Prostate gland (tissue), 2 donors: ENCODE measurements around the gene TRMT11. TPM values are rescaled to one million over a fixed set of nuclear protein-coding genes. Genes with fewer than 3 reads are reported as not detected.

ENCODE experiments used
- DNase-seq: peaks from one replicate; pipeline ENCODE4 v3.0.0-alpha.2; 2019; ENCODE audit warnings: low spot score
- H3K27ac ChIP-seq, 2 donors: fragments of 200-600 bp; sonication (generic); 2 replicates each; pipeline ENCODE4 v1.5.1; 2017 to 2019
- H3K27me3 ChIP-seq: fragments of 200-600 bp; sonication (generic); replicated peaks from 2 replicates; pipeline ENCODE4 v1.5.1; 2019; ENCODE audit not compliant: insufficient read depth
- H3K36me3 ChIP-seq, 2 donors: fragments of 200-600 bp; sonication (generic); 1 replicate in 1 of 2; 2 replicates in 1 of 2; pipeline versions ENCODE4 v1.5.1 to v1.8.1; 2017 to 2019
- H3K4me1 ChIP-seq: fragments of 200-600 bp; sonication (generic); replicated peaks from 2 replicates; pipeline ENCODE4 v1.5.1; 2019
- H3K4me3 ChIP-seq, 2 donors: fragments of 200-600 bp; sonication (generic); 2 replicates each; pipeline ENCODE4 v1.5.1; 2017 to 2019
- H3K9me3 ChIP-seq: fragments of 200-600 bp; sonication (generic); 2 replicates; pipeline ENCODE4 v1.5.1; 2017
- POLR2A ChIP-seq: fragments of 450-650 bp; IDR thresholded peaks from one replicate; pipeline ENCODE4 v1.6.1; 2016; ENCODE audit warnings: antibody characterized with exemption, mild to moderate bottlenecking
- POLR2AphosphoS5 ChIP-seq: sonication (generic); formaldehyde crosslinking; IDR thresholded peaks from one replicate; pipeline ENCODE4 v1.6.1; 2017; ENCODE audit warnings: antibody characterized with exemption
- WGBS: methylation state at CpG from one replicate; pipeline ENCODE4 v1.1.5; 2018; 5-methylcytosine and 5-hydroxymethylcytosine counted together
- intact Hi-C: fragments of 100-400 bp; cut with DNase I; formaldehyde crosslinking; loops from one replicate; pipeline ENCODE4 v1.14.2; 2022
- total RNA-seq, 2 donors: library from RNA; depleted of rRNA; stranded (reverse); fragments of >200 nt; gene quantifications; one replicate each; pipeline ENCODE4 v1.1.0, GENCODE V29; 2016
- TF ChIP-seq, protein P1 (sequence below), 4 experiments: fragments of 200-600 bp in 2 of 4; fragments of 450-650 bp in 2 of 4; sonication (generic) in 2 of 4; IDR thresholded peaks; 1 replicate in 3 of 4; 2 replicates in 1 of 4; pipeline ENCODE4 v1.5.1; 2016 to 2019; ENCODE audit warnings: antibody characterized with exemption in 4 of 4, mild to moderate bottlenecking in 2 of 4, moderate library complexity in 2 of 4

Gene TRMT11
- total RNA-seq, 2 donors from 2014 or later: 28.3 to 35.0 TPM

DNA sequence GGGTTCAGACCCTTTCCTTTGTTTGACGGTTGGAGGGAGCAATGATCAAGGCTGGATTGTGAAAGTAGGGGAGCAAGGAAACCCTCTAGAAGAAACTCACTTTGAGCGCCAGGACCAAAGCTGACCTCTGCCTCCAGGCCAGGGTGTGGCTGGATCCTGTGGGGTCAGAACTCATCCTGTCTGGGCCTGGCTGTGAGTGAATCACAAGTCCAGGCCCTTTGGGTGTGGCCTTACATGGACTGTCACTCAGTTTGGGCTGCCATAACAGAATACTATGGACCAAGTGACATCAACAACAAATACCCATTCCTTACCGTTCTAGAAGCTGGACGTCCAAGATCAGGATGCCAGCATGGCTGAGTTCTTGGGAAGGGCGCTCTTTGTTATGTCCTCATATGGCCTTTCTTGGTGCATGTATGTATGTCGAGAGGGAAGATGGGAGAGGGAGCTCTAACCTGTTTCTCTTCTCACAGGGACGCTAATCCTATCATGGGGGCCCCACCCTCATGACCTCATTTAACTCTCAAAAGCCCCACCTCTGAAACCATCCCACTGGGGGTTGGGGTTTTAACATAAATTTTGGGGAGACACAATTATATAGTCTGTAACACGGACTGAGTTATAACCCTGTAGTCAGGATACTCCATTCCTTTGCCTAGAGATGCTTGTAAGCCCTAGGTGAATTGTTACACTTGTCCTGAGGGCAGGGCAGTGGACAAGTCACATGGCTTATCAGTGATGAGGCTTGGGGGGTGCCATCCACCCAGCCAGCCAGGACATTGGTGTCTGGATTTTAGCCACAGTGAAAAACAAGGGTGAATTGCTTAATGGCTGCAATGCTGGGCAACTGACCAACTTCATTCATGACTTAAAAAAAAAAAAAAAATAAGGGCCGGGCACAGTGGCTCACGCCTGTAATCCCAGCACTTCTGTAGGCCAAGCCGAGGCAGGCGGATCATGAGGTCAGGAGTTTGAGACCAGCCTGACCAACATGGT is 80.0 kb downstream of the TRMT11 start:
- H3K4me3 ChIP-seq: no peak overlapping the region
- no peak for DNase-seq
- H3K4me1 ChIP-seq: no peaks in the 10 kb centered on the region
- H3K27me3 ChIP-seq: no peaks in the 10 kb centered on the region
- H3K36me3 ChIP-seq: no peaks in the 10 kb centered on the region
- intact Hi-C loops: no loop called here
- WGBS: 97% methylated on average over 12 of the region's 12 CpGs
- TF ChIP-seq, protein P1, sequence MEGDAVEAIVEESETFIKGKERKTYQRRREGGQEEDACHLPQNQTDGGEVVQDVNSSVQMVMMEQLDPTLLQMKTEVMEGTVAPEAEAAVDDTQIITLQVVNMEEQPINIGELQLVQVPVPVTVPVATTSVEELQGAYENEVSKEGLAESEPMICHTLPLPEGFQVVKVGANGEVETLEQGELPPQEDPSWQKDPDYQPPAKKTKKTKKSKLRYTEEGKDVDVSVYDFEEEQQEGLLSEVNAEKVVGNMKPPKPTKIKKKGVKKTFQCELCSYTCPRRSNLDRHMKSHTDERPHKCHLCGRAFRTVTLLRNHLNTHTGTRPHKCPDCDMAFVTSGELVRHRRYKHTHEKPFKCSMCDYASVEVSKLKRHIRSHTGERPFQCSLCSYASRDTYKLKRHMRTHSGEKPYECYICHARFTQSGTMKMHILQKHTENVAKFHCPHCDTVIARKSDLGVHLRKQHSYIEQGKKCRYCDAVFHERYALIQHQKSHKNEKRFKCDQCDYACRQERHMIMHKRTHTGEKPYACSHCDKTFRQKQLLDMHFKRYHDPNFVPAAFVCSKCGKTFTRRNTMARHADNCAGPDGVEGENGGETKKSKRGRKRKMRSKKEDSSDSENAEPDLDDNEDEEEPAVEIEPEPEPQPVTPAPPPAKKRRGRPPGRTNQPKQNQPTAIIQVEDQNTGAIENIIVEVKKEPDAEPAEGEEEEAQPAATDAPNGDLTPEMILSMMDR (IDR thresholded peaks at IDR 0.05): no peak
- TF ChIP-seq POLR2AphosphoS5 (no peak), POLR2A (no peak)
- no peaks in the 10 kb centered on the region for H3K9me3 ChIP-seq
- H3K27ac ChIP-seq: no peak overlapping the region

DNA sequence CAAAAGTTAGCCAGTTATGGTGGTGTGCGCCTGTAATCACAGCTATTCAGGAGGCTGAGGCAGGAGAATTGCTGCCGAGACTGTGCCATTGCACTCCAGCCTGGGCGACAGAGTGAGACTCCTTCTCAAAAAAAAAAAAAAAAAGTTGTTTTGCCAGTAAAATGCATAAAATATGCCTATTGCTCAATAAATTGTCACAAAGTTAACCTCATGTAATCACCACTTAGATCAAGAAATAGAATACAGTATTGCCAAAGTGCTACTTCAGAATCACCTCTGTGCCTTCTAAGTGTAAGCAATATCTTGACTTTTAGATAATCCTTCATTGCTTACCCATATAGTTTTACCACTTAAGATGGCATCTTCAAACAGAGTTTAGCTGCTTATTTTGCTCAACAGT is 80.7 kb downstream of the TRMT11 start:
- no peak for DNase-seq
- Histone ChIP-seq H3K27ac (no peak overlapping the region), H3K4me3 (no peak overlapping the region), H3K9me3 (no peaks in the 10 kb centered on the region), H3K4me1 (no peaks in the 10 kb centered on the region), H3K36me3 (no peaks in the 10 kb centered on the region), H3K27me3 (no peaks in the 10 kb centered on the region)
- WGBS: 87% methylated on average over 3 of the region's 3 CpGs
- TF ChIP-seq, protein P1 (IDR thresholded peaks at IDR 0.05): no peak
- TF ChIP-seq POLR2A: no peak
- TF ChIP-seq POLR2AphosphoS5: no peak
- intact Hi-C loops: no loop called here

DNA sequence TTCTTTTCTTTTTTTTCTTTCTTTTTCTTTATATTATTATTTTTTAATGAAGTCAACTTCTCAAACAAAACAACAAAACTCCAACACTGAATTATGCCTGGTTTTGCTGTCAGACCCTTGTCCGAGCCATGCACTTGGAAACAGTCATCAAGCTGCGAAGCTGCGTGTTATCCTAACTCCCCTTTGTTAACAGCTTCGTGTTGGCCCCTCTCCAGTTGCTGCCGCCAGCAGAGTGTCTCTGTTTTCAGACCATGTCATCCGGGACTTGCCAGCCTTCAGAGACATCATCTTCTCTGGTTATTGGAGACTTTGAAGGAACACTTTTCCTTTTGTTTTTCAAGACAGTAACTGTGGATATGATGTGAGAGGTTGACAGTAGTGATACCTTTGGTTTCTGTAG is 83.1 kb downstream of the TRMT11 start:
- H3K36me3 ChIP-seq: no peaks in the 10 kb centered on the region
- no peak for DNase-seq
- TF ChIP-seq POLR2A (no peak), POLR2AphosphoS5 (no peak)
- TF ChIP-seq, protein P1 (IDR thresholded peaks at IDR 0.05): no peak
- intact Hi-C loops: no loop called here
- H3K27me3 ChIP-seq: no peaks in the 10 kb centered on the region
- H3K4me3 ChIP-seq: no peak overlapping the region
- H3K27ac ChIP-seq: no peak overlapping the region
- no peaks in the 10 kb centered on the region for H3K4me1 ChIP-seq
- H3K9me3 ChIP-seq: no peaks in the 10 kb centered on the region
- WGBS: 71% methylated on average over 6 of the region's 6 CpGs

DNA sequence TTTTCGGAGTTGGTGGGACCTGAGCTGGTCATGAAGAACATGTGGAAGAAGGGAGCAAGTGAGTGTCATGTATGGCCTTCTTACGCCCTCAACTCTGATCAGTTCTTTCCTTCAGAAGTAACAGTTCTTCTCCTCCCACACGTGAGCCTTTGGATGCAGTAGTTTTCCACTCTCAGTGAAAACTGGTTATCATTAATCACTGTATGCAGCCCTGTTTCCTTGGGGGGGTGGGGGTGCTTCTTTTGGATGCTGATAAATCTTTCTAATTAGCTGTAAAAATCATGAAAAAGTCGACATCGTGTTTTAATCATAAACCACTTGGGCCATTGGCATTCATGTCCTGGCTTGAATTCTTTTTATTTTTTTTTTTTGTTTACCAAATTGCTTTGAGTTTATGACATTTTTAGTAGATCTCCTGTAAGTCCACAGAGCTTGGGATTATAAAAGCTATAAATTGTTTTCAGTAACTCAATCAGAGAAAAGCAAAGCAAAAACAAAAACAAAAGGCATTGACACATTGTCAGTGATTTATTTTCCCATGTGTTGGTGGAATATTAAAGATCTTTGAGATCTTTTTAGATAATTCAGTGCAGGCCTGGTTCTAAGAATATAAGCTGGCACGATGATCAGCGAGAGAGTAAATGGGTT is 84.8 kb downstream of the TRMT11 start:
- Histone ChIP-seq H3K27me3 (no peaks in the 10 kb centered on the region), H3K36me3 (no peaks in the 10 kb centered on the region), H3K9me3 (no peaks in the 10 kb centered on the region), H3K4me3 (no peak overlapping the region), H3K4me1 (no peaks in the 10 kb centered on the region), H3K27ac (no peak overlapping the region)
- TF ChIP-seq, protein P1 (IDR thresholded peaks at IDR 0.05): no peak
- no peak for DNase-seq
- 52% methylated on average over 7 of the region's 7 CpGs for WGBS
- intact Hi-C loops: no loop called here
